CD4-positive, CD25-positive, alpha-beta regulatory T cell (primary cell): ENCODE data around the gene TRIM14. TPM values are rescaled to one million over a fixed set of nuclear protein-coding genes. Genes with fewer than 3 reads are reported as not detected.

ENCODE experiments used
- ATAC-seq, 2 donors: fragments of 150-1000 bp; cut with Tn5 transposase; one replicate each; pipeline ENCODE4 v1.10.0; 2021; ENCODE audit warnings: low read depth in 2 of 2, moderate number of reproducible peaks in 2 of 2, moderate library complexity in 1 of 2
- DNase-seq, 3 donors: peaks; one replicate each; pipeline versions ENCODE4 v3.0.0 to v3.0.0-alpha.2; 2012 to 2022; ENCODE audit warnings: mixed read lengths in 1 of 3
- H3K27ac ChIP-seq: one replicate; pipeline ENCODE4 v1.7.0; 2013; ENCODE audit warnings: mild to moderate bottlenecking, low read length; ENCODE audit not compliant: insufficient read depth, poor library complexity, severe bottlenecking
- H3K27me3 ChIP-seq: one replicate; pipeline ENCODE4 v1.7.0; 2013; ENCODE audit warnings: low read length; ENCODE audit not compliant: control insufficient read depth, insufficient read depth
- H3K36me3 ChIP-seq: one replicate; pipeline ENCODE4 v1.7.0; 2013; ENCODE audit warnings: mild to moderate bottlenecking, low read length, moderate library complexity; ENCODE audit not compliant: control insufficient read depth, insufficient read depth
- H3K4me1 ChIP-seq: 2 replicates; pipeline ENCODE4 v1.7.0; 2013; ENCODE audit warnings: mild to moderate bottlenecking, low read length; ENCODE audit not compliant: insufficient read depth, control insufficient read depth, poor library complexity, severe bottlenecking
- H3K4me3 ChIP-seq: one replicate; pipeline ENCODE4 v1.7.0; 2013; ENCODE audit warnings: low read depth, mild to moderate bottlenecking, low read length, moderate library complexity
- H3K9me3 ChIP-seq, 2 experiments: 1 replicate in 1 of 2; 2 replicates in 1 of 2; pipeline ENCODE4 v1.7.0; 2013; ENCODE audit warnings: low read length in 2 of 2, mild to moderate bottlenecking in 1 of 2, moderate library complexity in 1 of 2; ENCODE audit not compliant: control insufficient read depth in 2 of 2
- H3K27ac Mint-ChIP-seq, 3 donors: one replicate each; pipeline ENCODE4 v1.8.0; 2020 to 2022; ENCODE audit warnings: mild to moderate bottlenecking in 3 of 3, mixed read lengths in 3 of 3, moderate library complexity in 2 of 3
- H3K27me3 Mint-ChIP-seq: one replicate; pipeline ENCODE4 v1.8.0; 2022; ENCODE audit warnings: mild to moderate bottlenecking, mixed read lengths
- H3K36me3 Mint-ChIP-seq: one replicate; pipeline ENCODE4 v1.8.0; 2020; ENCODE audit warnings: mixed read lengths
- H3K4me1 Mint-ChIP-seq, 4 donors: one replicate each; pipeline ENCODE4 v1.8.0; 2020 to 2022; ENCODE audit warnings: mixed read lengths in 4 of 4, mild to moderate bottlenecking in 1 of 4
- H3K4me3 Mint-ChIP-seq, 4 donors: one replicate each; pipeline ENCODE4 v1.8.0; 2020 to 2022; ENCODE audit warnings: mild to moderate bottlenecking in 4 of 4, mixed read lengths in 4 of 4, moderate library complexity in 3 of 4
- H3K9me3 Mint-ChIP-seq, 7 donors: one replicate each; pipeline ENCODE4 v1.8.0; 2020 to 2022; ENCODE audit warnings: mixed read lengths in 7 of 7, mild to moderate bottlenecking in 3 of 7, moderate library complexity in 2 of 7
- polyA plus RNA-seq, 4 donors: library from polyadenylated mRNA; unstranded; fragments of 300-500 nt; fragmentation: Illumina TruSeq; gene quantifications; one replicate each; pipeline ENCODE4 v1.2.3, GENCODE V29; 2021
- total RNA-seq: library from RNA; stranded (reverse); gene quantifications from one replicate; pipeline ENCODE4 v1.2.3, GENCODE V29; 2022

The TRIM14 gene
- total and polyA plus RNA-seq, 5 donors from 2014 or later: 65.2 to 120 (median 81.1) TPM

DNA sequence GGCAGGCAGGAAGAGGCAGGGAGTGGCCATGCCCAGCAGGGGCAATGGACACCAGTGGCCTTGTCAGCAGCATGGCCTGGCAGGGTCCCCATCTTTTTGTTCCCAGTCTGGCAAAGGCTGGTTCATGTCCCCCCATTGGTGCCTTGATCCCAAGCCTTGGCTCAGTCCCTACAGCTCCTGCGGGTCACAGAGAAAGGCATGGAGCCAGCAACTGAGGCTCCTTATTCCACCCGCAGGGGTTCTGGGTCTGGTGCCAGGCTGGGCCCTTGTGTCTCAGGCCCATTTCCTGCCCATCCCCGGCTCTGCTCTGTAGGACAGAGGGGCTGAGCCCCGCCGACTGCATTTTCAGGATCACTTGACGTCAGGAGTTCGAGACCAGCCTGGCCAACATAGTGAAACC is 14.0 kb downstream of the TRIM14 start:
- Mint-ChIP-seq H3K27ac (peak overlapping the region; percentile 93 to 100 (median 97)), H3K27me3 (no peaks in the 10 kb centered on the region), H3K4me3 (peak overlapping the region in 2 of 4 donors; percentile 54 to 74), H3K9me3 (peaks cover 0 to 2% (median 0%) of the 10 kb centered on the region in 7 donors), H3K4me1 (peaks cover 37 to 94% (median 66%) of the 10 kb centered on the region in 4 donors), H3K36me3 (peaks cover 50% of the 10 kb centered on the region)
- DNase-seq (no peak), ATAC-seq (no peak)
- peak overlapping the region; percentile 87 for H3K27ac ChIP-seq
- H3K4me3 ChIP-seq: peak overlapping the region; percentile 14
- no peaks in the 10 kb centered on the region for H3K9me3 ChIP-seq
- H3K4me1 ChIP-seq: peaks cover 99% of the 10 kb centered on the region
- H3K36me3 ChIP-seq: peaks cover 26% of the 10 kb centered on the region
- no peaks in the 10 kb centered on the region for H3K27me3 ChIP-seq

DNA sequence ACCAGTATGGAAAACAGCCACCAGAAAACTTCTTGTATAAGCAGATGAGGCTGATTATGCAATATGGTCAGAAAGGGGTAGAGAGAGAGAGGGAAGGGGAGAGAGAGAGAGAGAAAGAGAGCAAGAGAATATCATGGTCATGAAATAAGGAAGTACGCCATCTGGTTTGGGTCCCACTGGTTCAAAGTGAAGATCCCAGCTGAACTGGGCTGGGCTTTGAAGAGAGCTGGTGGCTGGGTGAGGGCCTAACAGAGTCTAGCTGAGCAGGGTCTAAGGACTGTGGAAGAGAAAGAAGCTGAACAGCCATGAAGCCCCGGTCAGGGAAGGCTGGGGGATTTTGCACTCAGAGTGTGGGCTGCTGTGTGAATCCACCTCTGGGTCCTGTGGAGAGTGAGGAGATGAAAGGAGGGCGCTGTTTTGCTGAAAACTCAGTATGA is 14.6 kb downstream of the TRIM14 start:
- no peak for DNase-seq
- peak overlapping the region; percentile 14 for H3K4me3 ChIP-seq

DNA sequence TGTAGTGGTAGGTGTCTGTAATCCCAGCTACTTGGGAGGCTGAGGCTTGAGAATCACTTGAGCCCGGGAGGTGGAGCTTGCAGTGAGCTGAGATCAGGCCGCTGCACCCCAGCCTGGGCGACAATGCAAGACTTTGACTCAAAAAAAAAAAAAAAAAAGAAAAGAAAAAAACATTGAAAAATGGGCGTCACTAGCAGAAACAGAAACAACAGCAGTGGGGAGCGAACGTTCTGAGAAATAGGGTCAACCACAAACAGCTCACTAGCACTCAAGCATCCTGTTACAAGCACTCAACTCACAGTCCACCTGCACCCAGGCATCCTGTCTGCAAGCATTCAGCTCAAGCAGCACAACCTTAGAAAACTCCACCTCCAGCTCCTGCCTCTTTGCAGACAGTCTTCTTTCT is 17.2 kb downstream of the TRIM14 start:
- H3K27ac ChIP-seq: peak overlapping the region; percentile 87

More for the DNA sequence above, 14.6 kb downstream of the TRIM14 start:
- Mint-ChIP-seq H3K4me1 (peaks cover 40 to 94% (median 65%) of the 10 kb centered on the region in 4 donors), H3K9me3 (peaks cover 0 to 2% (median 0%) of the 10 kb centered on the region in 7 donors), H3K36me3 (peaks cover 51% of the 10 kb centered on the region), H3K27me3 (no peaks in the 10 kb centered on the region), H3K27ac (peak overlapping the region; percentile 93 to 100 (median 97)), H3K4me3 (peak overlapping the region; percentile 47 to 91 (median 79))
- H3K27me3 ChIP-seq: no peaks in the 10 kb centered on the region
- H3K9me3 ChIP-seq: no peaks in the 10 kb centered on the region
- H3K27ac ChIP-seq: peak overlapping the region; percentile 87
- peaks cover 99% of the 10 kb centered on the region for H3K4me1 ChIP-seq
- no peak for ATAC-seq
- peaks cover 21% of the 10 kb centered on the region for H3K36me3 ChIP-seq

DNA sequence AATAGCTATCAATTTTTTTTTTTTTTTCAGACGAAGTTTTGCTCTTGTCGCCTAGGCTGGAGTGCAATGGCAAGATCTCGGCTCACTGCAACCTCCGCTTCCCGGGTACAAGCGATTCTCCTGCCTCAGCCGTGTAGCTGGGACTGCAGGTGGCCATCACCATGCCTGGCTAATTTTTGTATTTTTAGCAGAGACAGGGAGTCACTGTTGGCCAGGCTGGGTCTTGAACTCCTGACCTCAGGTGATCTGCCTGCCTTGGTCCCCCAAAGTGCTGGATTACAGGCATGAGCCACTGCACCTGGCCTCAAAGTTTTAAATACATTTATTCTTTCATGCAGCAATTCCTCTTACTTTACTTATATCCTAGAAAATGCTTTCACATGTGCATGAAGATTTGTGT is 17.6 kb downstream of the TRIM14 start:
- Histone ChIP-seq H3K27ac (peak overlapping the region; percentile 87), H3K27me3 (no peaks in the 10 kb centered on the region), H3K4me3 (peak overlapping the region; percentile 26), H3K9me3 (no peaks in the 10 kb centered on the region), H3K4me1 (peaks cover 99% of the 10 kb centered on the region), H3K36me3 (peaks cover 26% of the 10 kb centered on the region)
- H3K36me3 Mint-ChIP-seq: peaks cover 48% of the 10 kb centered on the region
- H3K9me3 Mint-ChIP-seq: peaks cover 0 to 2% (median 0%) of the 10 kb centered on the region in 7 donors
- H3K4me3 Mint-ChIP-seq: peak overlapping the region; percentile 79 to 92 (median 84)
- no peak for ATAC-seq
- peak overlapping the region; percentile 93 to 100 (median 93) for H3K27ac Mint-ChIP-seq
- DNase-seq: no peak
- peaks cover 32 to 94% (median 64%) of the 10 kb centered on the region in 4 donors for H3K4me1 Mint-ChIP-seq
- no peaks in the 10 kb centered on the region for H3K27me3 Mint-ChIP-seq

More for the DNA sequence above, 17.2 kb downstream of the TRIM14 start:
- Histone ChIP-seq H3K9me3 (no peaks in the 10 kb centered on the region), H3K4me3 (peak overlapping the region; percentile 86), H3K4me1 (peaks cover 99% of the 10 kb centered on the region), H3K27me3 (no peaks in the 10 kb centered on the region), H3K36me3 (peaks cover 23% of the 10 kb centered on the region)
- Mint-ChIP-seq H3K36me3 (peaks cover 46% of the 10 kb centered on the region), H3K4me3 (peak overlapping the region; percentile 79 to 92 (median 84)), H3K4me1 (peaks cover 32 to 94% (median 63%) of the 10 kb centered on the region in 4 donors), H3K27ac (peak overlapping the region; percentile 93 to 100 (median 93)), H3K9me3 (peaks cover 0 to 2% (median 0%) of the 10 kb centered on the region in 7 donors), H3K27me3 (no peaks in the 10 kb centered on the region)
- ATAC-seq (peak; percentile 97), DNase-seq (peak; percentile 79 to 99 (median 94))

DNA sequence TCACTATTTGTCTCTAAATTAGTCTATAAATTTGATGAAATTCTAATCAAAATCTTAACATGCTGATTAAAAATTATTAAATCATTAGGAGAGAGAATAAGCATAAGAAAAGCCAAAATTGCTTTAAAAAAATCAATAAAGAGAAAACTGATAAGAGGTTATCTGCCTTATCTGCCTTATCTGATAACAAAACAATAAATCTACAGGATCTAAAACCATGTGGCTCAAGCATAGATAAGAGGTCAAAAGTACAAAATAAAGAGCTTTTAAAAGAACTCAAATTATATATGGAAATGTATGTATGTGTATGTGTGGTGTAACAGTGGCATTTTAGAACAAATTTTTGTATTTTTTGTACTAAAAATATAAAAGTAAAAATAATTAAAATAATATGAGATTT is 18.6 kb downstream of the TRIM14 start:
- peaks cover 46% of the 10 kb centered on the region for H3K36me3 Mint-ChIP-seq

DNA sequence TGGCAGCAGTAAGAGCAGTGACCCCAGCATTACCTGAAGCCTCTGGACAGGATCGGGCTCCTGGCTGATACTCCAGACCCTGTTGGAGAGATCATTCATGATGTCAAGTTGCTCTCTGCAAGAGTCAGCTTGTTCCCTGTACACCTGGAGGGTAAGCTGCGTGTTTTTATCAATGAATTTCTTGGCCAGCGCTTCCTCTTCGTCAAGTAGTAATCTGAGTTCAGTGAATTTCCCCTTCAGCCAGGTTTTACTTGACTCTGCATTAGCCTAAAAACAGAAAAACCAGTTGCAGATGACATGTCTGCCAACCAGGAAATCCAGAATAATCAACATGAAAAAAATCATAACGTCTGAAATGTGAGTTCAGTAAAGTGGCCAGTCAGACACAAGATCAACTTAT is 19.1 kb downstream of the TRIM14 start:
- Mint-ChIP-seq H3K27ac (peak overlapping the region; percentile 92 to 93 (median 93)), H3K27me3 (no peaks in the 10 kb centered on the region), H3K4me3 (peak overlapping the region; percentile 48 to 86 (median 80)), H3K4me1 (peaks cover 32 to 92% (median 68%) of the 10 kb centered on the region in 4 donors), H3K36me3 (peaks cover 49% of the 10 kb centered on the region), H3K9me3 (peaks cover 0 to 2% (median 0%) of the 10 kb centered on the region in 7 donors)
- Histone ChIP-seq H3K36me3 (peaks cover 30% of the 10 kb centered on the region), H3K27ac (peak overlapping the region; percentile 87), H3K9me3 (no peaks in the 10 kb centered on the region), H3K27me3 (no peaks in the 10 kb centered on the region), H3K4me1 (peaks cover 99% of the 10 kb centered on the region), H3K4me3 (peak overlapping the region; percentile 66)
- DNase-seq (peak in 2 of 3 donors; percentile 44 to 83), ATAC-seq (no peak)

More for the DNA sequence above, 18.6 kb downstream of the TRIM14 start:
- Mint-ChIP-seq H3K9me3 (peaks cover 0 to 2% (median 0%) of the 10 kb centered on the region in 7 donors), H3K27me3 (no peaks in the 10 kb centered on the region), H3K4me3 (peak overlapping the region; percentile 50 to 86 (median 80)), H3K4me1 (peaks cover 32 to 94% (median 65%) of the 10 kb centered on the region in 4 donors), H3K27ac (peak overlapping the region; percentile 92 to 93 (median 93))
- no peak for DNase-seq
- Histone ChIP-seq H3K27ac (peak overlapping the region; percentile 87), H3K9me3 (no peaks in the 10 kb centered on the region), H3K27me3 (no peaks in the 10 kb centered on the region), H3K4me1 (peaks cover 99% of the 10 kb centered on the region), H3K4me3 (peak overlapping the region; percentile 66), H3K36me3 (peaks cover 31% of the 10 kb centered on the region)
- no peak for ATAC-seq

DNA sequence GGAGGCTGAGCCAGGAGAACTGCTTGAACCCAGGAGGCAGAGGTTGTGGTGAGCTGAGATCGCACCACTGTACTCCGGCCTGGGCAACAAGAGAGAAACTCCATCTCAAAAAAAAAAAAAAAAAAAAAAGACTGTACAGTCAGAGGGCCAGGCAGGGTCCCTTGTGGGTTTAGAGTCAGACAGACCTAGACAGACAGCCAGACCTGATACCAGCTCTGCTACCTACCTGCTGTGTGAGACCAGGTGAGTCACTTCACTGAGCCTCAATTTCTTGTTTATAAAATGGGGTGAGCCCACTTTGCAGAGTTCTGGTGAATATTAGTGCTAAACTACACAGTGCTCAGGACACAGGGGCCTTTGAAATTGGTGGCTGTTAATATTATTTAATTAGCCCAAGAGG is 19.7 kb downstream of the TRIM14 start:
- DNase-seq (peak in 1 of 3 donors; percentile 43), ATAC-seq (no peak)
- peak overlapping the region; percentile 92 to 93 (median 93) for H3K27ac Mint-ChIP-seq
- peaks cover 28 to 92% (median 67%) of the 10 kb centered on the region in 4 donors for H3K4me1 Mint-ChIP-seq
- H3K27ac ChIP-seq: peak overlapping the region; percentile 87
- H3K9me3 ChIP-seq: no peaks in the 10 kb centered on the region
- no peaks in the 10 kb centered on the region for H3K27me3 Mint-ChIP-seq
- H3K9me3 Mint-ChIP-seq: peaks cover 0 to under 1% (median 0%) of the 10 kb centered on the region in 7 donors
- H3K4me3 ChIP-seq: peak overlapping the region; percentile 66
- peaks cover 47% of the 10 kb centered on the region for H3K36me3 Mint-ChIP-seq
- H3K4me3 Mint-ChIP-seq: peak overlapping the region in 3 of 4 donors; percentile 44 to 80 (median 79)
- peaks cover 99% of the 10 kb centered on the region for H3K4me1 ChIP-seq
- H3K27me3 ChIP-seq: no peaks in the 10 kb centered on the region
- H3K36me3 ChIP-seq: peaks cover 32% of the 10 kb centered on the region
